ENCODE data around the gene GEMIN7.

DNA sequence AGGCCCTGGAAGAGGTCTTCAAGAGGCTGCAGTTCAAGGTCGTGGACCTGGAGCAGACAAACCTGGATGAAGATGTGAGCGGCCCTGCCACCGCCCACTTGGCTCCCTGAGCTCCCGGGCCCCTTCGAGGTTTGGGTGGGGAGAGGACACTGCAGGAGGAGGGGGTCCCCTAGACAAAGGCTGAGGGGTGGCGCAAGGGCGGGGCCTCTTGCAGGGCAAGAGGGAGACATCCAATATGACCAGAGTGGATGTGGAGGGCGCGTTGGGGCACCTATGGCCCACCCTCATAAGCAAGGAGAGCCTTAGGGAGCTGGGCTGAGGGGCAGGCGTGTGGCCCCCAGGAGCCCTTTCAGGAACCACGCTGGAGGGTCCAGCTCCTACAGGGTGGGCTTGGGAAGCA is 61.5 kb downstream of the GEMIN7 start:
- TF ChIP-seq, protein P1, sequence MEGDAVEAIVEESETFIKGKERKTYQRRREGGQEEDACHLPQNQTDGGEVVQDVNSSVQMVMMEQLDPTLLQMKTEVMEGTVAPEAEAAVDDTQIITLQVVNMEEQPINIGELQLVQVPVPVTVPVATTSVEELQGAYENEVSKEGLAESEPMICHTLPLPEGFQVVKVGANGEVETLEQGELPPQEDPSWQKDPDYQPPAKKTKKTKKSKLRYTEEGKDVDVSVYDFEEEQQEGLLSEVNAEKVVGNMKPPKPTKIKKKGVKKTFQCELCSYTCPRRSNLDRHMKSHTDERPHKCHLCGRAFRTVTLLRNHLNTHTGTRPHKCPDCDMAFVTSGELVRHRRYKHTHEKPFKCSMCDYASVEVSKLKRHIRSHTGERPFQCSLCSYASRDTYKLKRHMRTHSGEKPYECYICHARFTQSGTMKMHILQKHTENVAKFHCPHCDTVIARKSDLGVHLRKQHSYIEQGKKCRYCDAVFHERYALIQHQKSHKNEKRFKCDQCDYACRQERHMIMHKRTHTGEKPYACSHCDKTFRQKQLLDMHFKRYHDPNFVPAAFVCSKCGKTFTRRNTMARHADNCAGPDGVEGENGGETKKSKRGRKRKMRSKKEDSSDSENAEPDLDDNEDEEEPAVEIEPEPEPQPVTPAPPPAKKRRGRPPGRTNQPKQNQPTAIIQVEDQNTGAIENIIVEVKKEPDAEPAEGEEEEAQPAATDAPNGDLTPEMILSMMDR (IDR thresholded peaks at IDR 0.05; ENCODE audit: insufficient read depth, low read length, poor library complexity, severe bottlenecking), result no peak
- no peak for TF ChIP-seq EZH2phosphoT487 (conservative IDR thresholded peaks at IDR 0.05; ENCODE audit: low read length)

Data from SU-DHL-6 (cell line).